Cardiac muscle cell (in vitro differentiated cells and primary cell): ENCODE measurements around the gene CKAP2L. TPM values are rescaled to one million over a fixed set of nuclear protein-coding genes. Genes with fewer than 3 reads are reported as not detected.

ENCODE experiments used
- DNase-seq, 2 donors: peaks; one replicate each; pipeline versions ENCODE4 v3.0.0 to v3.0.0-alpha.2; 2010 to 2017; ENCODE audit warnings: low read depth in 1 of 2, low spot score in 1 of 2
- H3K27ac ChIP-seq: fragments of 200-600 bp; sonication (generic); 2 replicates; pipeline ENCODE4 v1.5.1; 2016
- H3K27me3 ChIP-seq: fragments of 200-600 bp; sonication (generic); 2 replicates; pipeline ENCODE4 v1.6.0; 2016; ENCODE audit warnings: control low read depth
- H3K36me3 ChIP-seq: fragments of 200-600 bp; sonication (generic); 2 replicates; pipeline ENCODE4 v1.5.1; 2016; ENCODE audit warnings: control low read depth
- H3K4me1 ChIP-seq: fragments of 200-600 bp; sonication (generic); 2 replicates; pipeline ENCODE4 v1.8.1; 2017; ENCODE audit warnings: low read depth, mild to moderate bottlenecking, mixed run types
- H3K4me3 ChIP-seq: fragments of 200-600 bp; sonication (generic); 2 replicates; pipeline ENCODE4 v1.5.1; 2016; ENCODE audit warnings: mild to moderate bottlenecking
- H3K9me3 ChIP-seq: fragments of 200-600 bp; sonication (generic); 2 replicates; pipeline ENCODE4 v1.5.1; 2017; ENCODE audit warnings: low read depth, mild to moderate bottlenecking, control low read depth
- CTCF ChIP-seq: IDR thresholded peaks from 2 replicates; pipeline ENCODE4 v1.5.1; 2012; ENCODE audit warnings: low read depth, mild to moderate bottlenecking, low read length
- polyA plus RNA-seq: library from polyadenylated mRNA; unstranded; fragments of >200 nt; fragmentation: Nextera tagmentation; extraction: Ambion mirVana; gene quantifications from 2 replicates; pipeline ENCODE4 v1.2.1, GENCODE V29; 2016
- total RNA-seq: library from RNA; depleted of rRNA; stranded (reverse); fragments of >200 nt; gene quantifications from 2 replicates; pipeline ENCODE4 v1.2.3, GENCODE V29; 2016

CKAP2L gene
- total and polyA plus RNA-seq, 2 experiments from 2014 or later = 4.0 to 13.7 TPM

DNA sequence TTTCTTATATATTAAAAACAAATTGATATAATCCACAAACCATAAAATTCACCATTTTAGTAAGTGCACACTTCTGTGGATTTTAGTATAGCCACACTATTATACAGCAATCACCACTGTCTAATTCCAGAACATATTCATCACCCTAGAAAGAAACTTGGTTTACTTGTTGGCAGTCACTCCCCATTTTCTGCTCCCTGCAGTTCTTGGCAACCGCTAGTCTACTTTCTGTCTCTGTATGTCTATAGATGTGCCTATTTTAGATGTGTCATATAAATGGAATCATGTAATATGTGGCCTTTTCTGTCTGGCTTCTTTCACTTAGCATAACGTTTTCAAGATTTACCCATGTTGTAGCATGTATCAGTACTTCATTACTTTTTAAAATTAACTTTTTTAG lies 5.7 kb downstream of the CKAP2L start:
- Histone ChIP-seq H3K9me3 (no peaks in the 10 kb centered on the region), H3K27me3 (no peaks in the 10 kb centered on the region), H3K4me1 (no peaks in the 10 kb centered on the region), H3K4me3 (no peak overlapping the region), H3K27ac (no peak overlapping the region), H3K36me3 (peaks cover 19% of the 10 kb centered on the region)
- TF ChIP-seq CTCF = no peak
- no peak for DNase-seq

- H3K9me3 ChIP-seq = no peaks in the 10 kb centered on the region
- no peaks in the 10 kb centered on the region for H3K27me3 ChIP-seq
- H3K27ac ChIP-seq = no peak overlapping the region
- peak in 1 of 2 donors; percentile 50 for DNase-seq
- H3K4me3 ChIP-seq = no peak overlapping the region
- no peak for TF ChIP-seq CTCF
- H3K4me1 ChIP-seq = no peaks in the 10 kb centered on the region
- peaks cover 19% of the 10 kb centered on the region for H3K36me3 ChIP-seq
Observed at GRCh38 chr2:112757265-112757664, 7.1 kb downstream of the CKAP2L start.

GRCh38 chr2:112756207-112756606 lies 8.2 kb downstream of the CKAP2L start:
- H3K9me3 ChIP-seq = no peaks in the 10 kb centered on the region
- H3K4me3 ChIP-seq = no peak overlapping the region
- no peak for TF ChIP-seq CTCF
- DNase-seq = no peak
- no peak overlapping the region for H3K27ac ChIP-seq
- H3K36me3 ChIP-seq = peaks cover 23% of the 10 kb centered on the region
- no peaks in the 10 kb centered on the region for H3K4me1 ChIP-seq
- no peaks in the 10 kb centered on the region for H3K27me3 ChIP-seq

- H3K27me3 ChIP-seq = no peaks in the 10 kb centered on the region
- no peak for TF ChIP-seq CTCF
- H3K9me3 ChIP-seq = no peaks in the 10 kb centered on the region
- peaks cover 19% of the 10 kb centered on the region for H3K36me3 ChIP-seq
- no peaks in the 10 kb centered on the region for H3K4me1 ChIP-seq
- DNase-seq = no peak
- no peak overlapping the region for H3K27ac ChIP-seq
- no peak overlapping the region for H3K4me3 ChIP-seq
Observed at GRCh38 chr2:112755444-112755843, 9.0 kb downstream of the CKAP2L start.

GRCh38 chr2:112754564-112754963 lies 9.8 kb downstream of the CKAP2L start:
- no peak for DNase-seq
- TF ChIP-seq CTCF = no peak
- H3K27me3 ChIP-seq = no peaks in the 10 kb centered on the region
- no peaks in the 10 kb centered on the region for H3K9me3 ChIP-seq
- H3K4me3 ChIP-seq = no peak overlapping the region
- no peaks in the 10 kb centered on the region for H3K4me1 ChIP-seq
- no peak overlapping the region for H3K27ac ChIP-seq
- H3K36me3 ChIP-seq = peaks cover 19% of the 10 kb centered on the region

GRCh38 chr2:112752667-112753066 lies 11.7 kb downstream of the CKAP2L start:
- no peak overlapping the region for H3K27ac ChIP-seq
- peaks cover 19% of the 10 kb centered on the region for H3K36me3 ChIP-seq
- no peaks in the 10 kb centered on the region for H3K27me3 ChIP-seq
- no peak overlapping the region for H3K4me3 ChIP-seq
- no peaks in the 10 kb centered on the region for H3K4me1 ChIP-seq
- no peaks in the 10 kb centered on the region for H3K9me3 ChIP-seq
- no peak for TF ChIP-seq CTCF
- DNase-seq = no peak
